Breast epithelium (tissue), 4 donors: ENCODE measurements around the gene FRS3. TPM values are rescaled to one million over a fixed set of nuclear protein-coding genes. Genes with fewer than 3 reads are reported as not detected.

Experiments
- DNase-seq, 2 donors: peaks; one replicate each; pipeline ENCODE4 v3.0.0-alpha.2; 2019; ENCODE audit warnings: low spot score in 2 of 2
- H3K27ac ChIP-seq, 2 donors: fragments of 200-600 bp; sonication (generic) in 1 of 2; one replicate each; pipeline ENCODE4 v1.5.1; 2016 to 2019; ENCODE audit warnings: mild to moderate bottlenecking in 1 of 2
- H3K27me3 ChIP-seq, 2 donors: fragments of 200-600 bp; sonication (generic) in 1 of 2; one replicate each; pipeline versions ENCODE4 v1.5.1 to v1.6.0; 2017 to 2019; ENCODE audit warnings: control low read depth in 1 of 2, mild to moderate bottlenecking in 1 of 2
- H3K36me3 ChIP-seq: fragments of 200-600 bp; one replicate; pipeline ENCODE4 v1.5.1; 2019
- H3K4me1 ChIP-seq, 2 donors: fragments of 200-600 bp; sonication (generic); one replicate each; pipeline ENCODE4 v1.5.1; 2016 to 2019; ENCODE audit warnings: control low read depth in 1 of 2
- H3K4me3 ChIP-seq, 3 donors: fragments of 200-600 bp; sonication (generic); 1 replicate in 2 of 3; 2 replicates in 1 of 3; pipeline ENCODE4 v1.5.1; 2016 to 2019; ENCODE audit warnings: mild to moderate bottlenecking in 3 of 3, moderate library complexity in 2 of 3
- H3K9me3 ChIP-seq, 2 donors: fragments of 200-600 bp; sonication (generic) in 1 of 2; one replicate each; pipeline ENCODE4 v1.5.1; 2016 to 2019; ENCODE audit warnings: control low read depth in 1 of 2
- CTCF ChIP-seq, 3 donors: fragments of 450-650 bp; IDR thresholded peaks; one replicate each; pipeline ENCODE4 v1.5.1; 2016 to 2017; ENCODE audit warnings: antibody characterized with exemption in 3 of 3, mild to moderate bottlenecking in 3 of 3, moderate library complexity in 3 of 3
- POLR2A ChIP-seq: fragments of 450-650 bp; IDR thresholded peaks from one replicate; pipeline ENCODE4 v1.6.1; 2016; ENCODE audit warnings: antibody characterized with exemption, mild to moderate bottlenecking, moderate library complexity
- POLR2AphosphoS5 ChIP-seq, 3 donors: sonication (generic); formaldehyde crosslinking; IDR thresholded peaks; one replicate each; pipeline ENCODE4 v1.6.1; 2017; ENCODE audit warnings: antibody characterized with exemption in 3 of 3
- intact Hi-C: fragments of 100-400 bp; cut with DNase I; formaldehyde crosslinking; loops from one replicate; pipeline ENCODE4 v1.15.1; 2023; ENCODE audit warnings: low total_unique reads
- total RNA-seq, 3 donors: library from RNA; depleted of rRNA; stranded (reverse); fragments of >200 nt; gene quantifications; one replicate each; pipeline ENCODE4 v1.1.0, GENCODE V29; 2016

Gene FRS3
- total RNA-seq, 3 donors from 2014 or later = 3.5 to 4.3 (median 3.8) TPM

GRCh38 chr6:41736186-41736733 lies 43.4 kb downstream of the FRS3 start:
- H3K9me3 ChIP-seq = no peaks in the 10 kb centered on the region
- H3K36me3 ChIP-seq = no peaks in the 10 kb centered on the region
- no peak for DNase-seq
- H3K27me3 ChIP-seq = no peaks in the 10 kb centered on the region
- intact Hi-C loops = no loop called here
- no peak overlapping the region for H3K4me3 ChIP-seq
- peaks cover 0 to 14% of the 10 kb centered on the region in 2 donors for H3K4me1 ChIP-seq
- no peak overlapping the region for H3K27ac ChIP-seq
- TF ChIP-seq POLR2A = no peak
- TF ChIP-seq POLR2AphosphoS5 (IDR thresholded peaks at IDR 0.05) = no peak
- TF ChIP-seq CTCF (IDR thresholded peaks at IDR 0.05) = no peak

DNA sequence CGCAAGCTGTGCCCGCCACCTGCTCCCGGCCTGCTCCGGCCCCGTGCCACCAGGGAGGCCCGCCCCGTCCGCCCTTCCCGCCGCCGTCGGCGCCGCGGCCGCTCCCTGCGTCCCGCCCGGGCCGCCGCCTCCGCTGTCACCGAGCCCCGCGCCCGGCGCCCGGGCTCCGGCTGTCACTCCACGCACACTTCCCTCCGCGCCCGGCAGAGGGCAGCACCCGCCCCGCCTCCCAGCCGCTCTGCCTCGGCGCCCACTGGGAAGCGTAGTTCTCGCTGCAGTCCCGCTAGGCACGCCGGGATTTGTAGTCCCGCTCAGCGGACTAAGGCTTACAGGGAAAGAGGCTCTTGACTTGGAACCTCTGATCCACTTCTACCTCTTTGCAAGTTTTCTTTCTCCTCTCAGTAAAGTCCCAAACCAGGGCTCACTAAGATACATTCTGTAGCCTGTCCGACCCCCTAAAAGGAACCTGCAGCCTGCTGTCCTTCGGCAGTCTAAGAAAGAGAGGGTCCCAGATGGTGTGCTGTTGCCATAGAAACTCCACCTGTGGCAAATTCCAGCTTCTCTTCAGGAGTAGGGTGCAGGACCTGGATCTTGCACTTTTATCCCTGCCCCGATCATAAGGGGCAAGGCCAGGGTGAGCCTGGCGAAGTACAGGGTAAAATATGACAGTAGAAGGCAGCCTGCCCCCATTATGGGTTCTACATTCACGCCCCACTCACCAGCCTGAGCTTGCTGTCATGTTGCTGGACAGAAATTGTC lies 44.1 kb downstream of the FRS3 start, which contains the start of gene TFEB:
TFEB (minus strand) TSS at position 182 of the 759 bp plus-strand sequence. CDS start 44,395 bp downstream, outside the sequence.
- H3K27me3 ChIP-seq = no peaks in the 10 kb centered on the region
- peak within 1 kb of the TSS; percentile 76 to 98 (median 91) for H3K4me3 ChIP-seq
- no peaks in the 10 kb centered on the region for H3K36me3 ChIP-seq
- intact Hi-C loops = no loop called here
- no peak for TF ChIP-seq POLR2A
- peak in 2 of 3 donors; percentile 54 to 70 for TF ChIP-seq POLR2AphosphoS5 (IDR thresholded peaks at IDR 0.05)
- TF ChIP-seq CTCF (IDR thresholded peaks at IDR 0.05) = peak; percentile 82 to 93 (median 91)
- peak; percentile 92 to 94 for DNase-seq
- H3K4me1 ChIP-seq = peaks cover 0 to 14% of the 10 kb centered on the region in 2 donors
- peak within 1 kb of the TSS; percentile 94 to 99 for H3K27ac ChIP-seq
- no peaks in the 10 kb centered on the region for H3K9me3 ChIP-seq

DNA sequence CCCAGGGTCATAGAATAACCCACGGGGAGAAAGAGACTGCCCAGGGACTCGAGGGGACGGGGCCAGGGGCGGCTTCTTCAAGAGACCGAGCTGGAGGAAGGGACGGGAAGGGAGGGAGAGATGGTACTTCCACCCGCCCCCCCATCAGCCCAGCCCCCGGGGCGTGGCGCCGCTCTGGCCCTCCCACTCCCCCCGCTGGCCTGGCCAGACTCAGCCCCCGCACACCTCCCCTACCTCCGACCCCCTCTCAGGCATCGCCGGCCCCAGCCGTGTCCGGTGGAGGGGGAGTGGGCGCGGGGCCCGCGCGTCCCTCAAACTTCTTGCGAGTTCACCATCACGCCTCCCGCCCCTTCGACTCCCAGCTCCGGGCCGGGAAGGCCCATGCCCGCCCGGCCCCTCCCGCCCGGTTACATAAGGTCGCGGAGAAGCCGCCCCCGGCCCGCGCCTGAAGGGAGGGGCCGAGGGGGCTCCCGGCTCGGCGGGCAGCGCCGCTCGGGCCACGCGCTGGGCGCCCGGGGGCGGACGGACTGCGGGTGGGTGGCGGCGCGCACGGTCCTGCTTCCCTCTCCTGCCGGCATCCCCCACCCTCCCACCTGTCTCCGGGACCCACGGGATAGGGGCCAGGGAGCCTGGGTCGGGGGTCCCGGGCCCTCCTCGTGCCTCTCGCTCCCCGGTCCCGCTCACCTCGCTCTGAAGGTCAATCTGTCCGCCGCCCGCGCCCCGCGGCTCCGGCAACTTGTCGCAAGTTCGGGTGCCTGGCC lies 44.9 kb downstream of the FRS3 start:
- Histone ChIP-seq H3K9me3 (no peaks in the 10 kb centered on the region), H3K4me1 (peaks cover 0 to 14% of the 10 kb centered on the region in 2 donors), H3K36me3 (no peaks in the 10 kb centered on the region), H3K4me3 (peak overlapping the region; percentile 76 to 98 (median 91)), H3K27ac (peak overlapping the region; percentile 94 to 99), H3K27me3 (no peaks in the 10 kb centered on the region)
- TF ChIP-seq POLR2A (no peak), CTCF (IDR thresholded peaks at IDR 0.05) (no peak), POLR2AphosphoS5 (IDR thresholded peaks at IDR 0.05) (no peak)
- DNase-seq = peak; percentile 75 to 79
- intact Hi-C loops = no loop called here

GRCh38 chr6:41733707-41734665 lies 45.7 kb downstream of the FRS3 start:
- DNase-seq = peak; percentile 67 to 76
- Histone ChIP-seq H3K4me1 (peaks cover 0 to 14% of the 10 kb centered on the region in 2 donors), H3K4me3 (peak overlapping the region; percentile 76 to 98 (median 91)), H3K27me3 (no peaks in the 10 kb centered on the region), H3K9me3 (no peaks in the 10 kb centered on the region), H3K27ac (peak overlapping the region; percentile 94 to 99), H3K36me3 (no peaks in the 10 kb centered on the region)
- intact Hi-C loops = no loop called here
- TF ChIP-seq CTCF (IDR thresholded peaks at IDR 0.05) (no peak), POLR2A (no peak), POLR2AphosphoS5 (IDR thresholded peaks at IDR 0.05) (no peak)
